Right lobe of liver (tissue), 4 donors: ENCODE results near the gene TNFRSF1B.

Experiments
- CTCF ChIP-seq, 4 donors: fragments of 200-600 bp in 3 of 4; fragments of 450-650 bp in 1 of 4; IDR thresholded peaks; one replicate each; pipeline versions ENCODE4 v1.5.1 to v1.8.0; 2016 to 2022; ENCODE audit warnings: antibody characterized with exemption in 4 of 4, mild to moderate bottlenecking in 2 of 4
- POLR2A ChIP-seq: fragments of 450-650 bp; IDR thresholded peaks from one replicate; pipeline ENCODE4 v1.6.1; 2017; ENCODE audit warnings: antibody characterized with exemption, mild to moderate bottlenecking
- donor health status: DM: no; HTN: no; CAD: no.
- donor health status: DM: no; HTN: no; CAD: no.
- donor health status: DM: no; HTN: yes; CAD: no.

- TF ChIP-seq POLR2A (no peak), CTCF (IDR thresholded peaks at IDR 0.05) (no peak)
These were observed 14.8 kb downstream of the TNFRSF1B start for GRCh38 chr1:12181568-12181967.
